CD4-positive, alpha-beta T cell treated with Interleukin-15 for 4 hours (primary cell): ENCODE measurements around the gene ADRA2C.

Experiments
- DNase-seq: peaks from one replicate; pipeline ENCODE4 v3.0.0-alpha.2; 2020; ENCODE audit warnings: low spot score

The ADRA2C gene

DNA sequence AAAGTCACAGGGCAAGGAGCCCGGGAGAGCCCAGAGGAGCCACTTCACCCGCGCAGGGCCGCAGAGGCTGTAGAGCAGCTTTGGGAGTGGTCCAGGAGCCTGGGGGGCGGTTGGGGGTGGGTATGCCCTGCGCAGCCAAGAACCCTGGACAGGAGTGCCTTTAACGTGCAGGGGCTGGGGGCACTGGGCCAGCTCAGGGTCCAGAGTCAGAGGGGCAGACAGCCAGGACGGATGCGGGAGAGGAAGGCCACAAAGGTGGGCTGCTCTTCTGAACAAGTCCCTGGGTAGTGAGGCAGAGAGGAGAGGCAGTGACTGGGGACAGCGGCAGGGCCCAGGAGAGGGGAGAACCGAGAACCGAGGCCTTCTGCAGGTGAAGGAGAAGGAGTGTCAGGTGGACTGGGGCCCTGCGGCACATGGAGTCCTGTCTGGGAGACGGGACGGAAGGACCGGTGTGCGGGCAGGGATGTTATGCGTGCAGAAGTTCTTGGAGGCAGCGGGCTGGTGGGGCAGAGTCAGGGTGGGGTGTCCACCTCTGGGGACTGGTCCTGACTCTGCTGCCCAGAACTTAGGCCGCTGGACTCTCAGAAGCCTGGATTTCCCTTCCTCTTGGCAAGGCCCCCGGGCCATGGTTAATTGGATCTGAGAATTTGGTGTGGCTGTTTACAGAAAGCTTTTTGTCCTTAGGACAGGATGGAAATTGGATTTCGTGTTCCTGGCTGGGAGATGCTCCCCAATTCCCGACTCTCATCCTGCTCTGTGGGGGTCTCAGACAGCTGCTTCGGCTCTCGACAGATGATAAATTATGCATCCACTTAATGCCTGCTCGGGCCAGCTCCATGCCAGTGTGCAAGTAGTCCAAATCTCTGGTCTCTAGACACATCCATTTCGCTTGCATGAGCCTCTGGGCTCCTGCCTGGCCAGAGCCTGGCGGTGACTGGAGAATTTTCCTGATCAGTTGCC, 31.9 kb downstream of the ADRA2C start:
- no peak for DNase-seq

DNA sequence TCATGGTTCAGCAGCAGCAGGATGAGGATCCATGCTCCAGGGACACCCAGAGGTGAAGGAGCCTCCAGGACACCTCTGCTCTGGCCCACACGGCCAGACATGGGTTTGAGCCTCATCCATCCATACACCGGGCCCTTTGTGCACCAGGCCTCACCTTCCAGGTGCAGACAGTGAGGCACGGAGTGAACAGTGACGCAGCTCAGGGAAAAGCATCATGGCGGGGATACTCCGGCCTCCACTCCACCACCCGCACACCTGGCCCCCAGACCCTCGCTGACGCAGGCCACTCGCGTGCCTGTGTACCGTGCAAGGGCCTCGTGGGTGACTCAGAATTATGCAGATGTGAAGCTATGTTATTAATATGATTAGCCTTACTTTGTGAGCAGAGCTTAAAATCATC, 33.3 kb downstream of the ADRA2C start:
- DNase-seq = no peak

GRCh38 chr4:3800351-3800750, 34.2 kb downstream of the ADRA2C start:
- no peak for DNase-seq

DNA sequence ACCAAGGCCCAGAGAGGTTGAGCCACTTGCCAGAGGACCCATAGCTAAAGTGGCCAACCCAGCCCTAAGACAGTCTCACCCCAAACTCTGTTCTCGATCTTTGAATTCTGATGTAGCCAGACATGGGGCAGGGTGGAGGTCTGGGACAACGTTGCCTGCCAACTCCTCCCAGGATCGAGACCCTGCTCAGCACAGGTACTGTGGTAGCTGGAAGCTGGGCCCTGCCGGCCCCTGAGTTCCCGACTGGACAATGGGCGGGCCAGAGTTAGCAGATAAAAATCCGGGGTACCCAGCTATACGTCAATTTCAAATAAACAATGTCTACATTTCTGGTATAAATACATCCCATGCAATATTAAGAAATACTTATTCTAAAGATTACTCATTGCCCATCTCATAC, 35.3 kb downstream of the ADRA2C start:
- DNase-seq = no peak

GRCh38 chr4:3801931-3802550, 35.9 kb downstream of the ADRA2C start:
- no peak for DNase-seq

- DNase-seq = no peak
Measured at GRCh38 chr4:3802571-3803474, 36.6 kb downstream of the ADRA2C start.

GRCh38 chr4:3803475-3803847, 37.3 kb downstream of the ADRA2C start:
- no peak for DNase-seq

- DNase-seq = no peak
Measured at GRCh38 chr4:3803946-3804345, 37.8 kb downstream of the ADRA2C start.

- no peak for DNase-seq
Measured at GRCh38 chr4:3805026-3805425, 38.8 kb downstream of the ADRA2C start.

- DNase-seq = no peak
Measured at GRCh38 chr4:3805731-3806130, 39.5 kb downstream of the ADRA2C start.

GRCh38 chr4:3807311-3807710, 41.1 kb downstream of the ADRA2C start:
- no peak for DNase-seq

- DNase-seq = no peak
Measured at GRCh38 chr4:3807822-3808496, 41.8 kb downstream of the ADRA2C start.

DNA sequence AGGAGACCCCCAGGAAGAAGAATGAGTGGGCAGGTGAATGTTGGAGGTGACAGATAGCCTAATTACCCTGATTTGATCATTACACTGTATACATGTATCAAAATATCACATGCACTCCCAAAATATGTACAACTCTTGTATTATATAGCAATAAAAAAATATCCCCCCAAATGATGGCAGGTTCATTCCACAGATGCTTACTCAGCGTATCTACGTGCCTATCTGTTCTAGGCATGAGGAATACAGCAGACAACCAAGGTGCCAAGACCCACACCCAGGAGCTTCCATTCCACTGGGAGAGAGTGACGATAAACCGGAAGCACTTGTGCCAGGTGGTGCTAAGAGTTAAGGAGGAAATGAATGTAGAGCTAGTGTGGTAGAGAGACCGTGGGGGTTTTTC, 42.4 kb downstream of the ADRA2C start:
- DNase-seq = no peak

DNA sequence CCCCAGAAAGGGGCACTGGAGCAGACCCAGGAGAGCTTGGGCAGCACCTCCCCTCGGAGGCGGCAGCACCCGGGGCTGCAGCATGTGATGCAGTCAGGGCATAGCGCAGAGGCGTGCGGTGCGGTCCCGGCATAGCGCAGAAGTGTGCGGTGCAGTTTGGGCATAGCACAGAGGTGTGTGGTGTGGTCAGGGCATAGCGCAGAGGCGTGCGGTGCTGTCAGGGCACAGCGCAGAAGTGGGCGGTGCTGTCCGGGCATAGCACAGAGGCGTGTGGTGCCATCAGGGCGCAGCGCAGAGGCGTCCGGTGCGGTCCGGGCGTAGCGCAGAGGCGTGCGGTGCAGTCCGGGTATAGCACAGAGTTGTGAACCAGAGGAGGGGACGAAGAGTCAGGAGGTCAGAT, 42.8 kb downstream of the ADRA2C start:
- DNase-seq = no peak

DNA sequence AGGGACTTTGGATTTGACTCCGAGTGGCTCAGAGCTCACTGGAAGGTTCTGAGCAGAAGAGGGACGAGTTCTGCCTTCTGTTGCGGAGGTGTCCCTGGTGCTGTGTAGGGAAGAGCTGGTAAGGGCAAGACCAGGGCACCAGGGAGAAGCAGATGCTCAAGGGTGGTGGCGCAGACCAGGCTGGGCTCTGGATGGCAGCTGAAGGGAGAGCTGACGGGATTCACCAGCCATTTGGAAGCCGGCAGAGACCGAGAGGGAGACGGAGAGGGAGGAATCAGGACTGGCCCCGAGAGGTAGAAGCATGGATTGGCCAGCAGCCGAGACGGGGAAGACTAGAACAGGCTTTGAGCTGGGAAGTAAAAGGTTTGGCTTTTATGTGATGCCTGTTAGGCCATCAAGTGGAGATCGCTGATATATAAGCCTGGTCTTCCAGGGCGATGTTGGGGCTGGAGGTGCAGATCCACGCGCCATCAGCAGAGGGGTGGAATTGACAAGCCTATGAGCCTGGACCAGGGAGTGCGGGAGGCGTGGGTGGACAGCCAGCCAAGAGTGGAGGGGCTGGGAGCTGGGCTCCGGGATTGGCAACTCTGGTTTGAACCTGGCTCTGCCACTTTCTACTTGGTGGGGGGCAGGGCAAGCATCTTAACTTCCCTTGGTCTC, 43.4 kb downstream of the ADRA2C start:
- DNase-seq = no peak

DNA sequence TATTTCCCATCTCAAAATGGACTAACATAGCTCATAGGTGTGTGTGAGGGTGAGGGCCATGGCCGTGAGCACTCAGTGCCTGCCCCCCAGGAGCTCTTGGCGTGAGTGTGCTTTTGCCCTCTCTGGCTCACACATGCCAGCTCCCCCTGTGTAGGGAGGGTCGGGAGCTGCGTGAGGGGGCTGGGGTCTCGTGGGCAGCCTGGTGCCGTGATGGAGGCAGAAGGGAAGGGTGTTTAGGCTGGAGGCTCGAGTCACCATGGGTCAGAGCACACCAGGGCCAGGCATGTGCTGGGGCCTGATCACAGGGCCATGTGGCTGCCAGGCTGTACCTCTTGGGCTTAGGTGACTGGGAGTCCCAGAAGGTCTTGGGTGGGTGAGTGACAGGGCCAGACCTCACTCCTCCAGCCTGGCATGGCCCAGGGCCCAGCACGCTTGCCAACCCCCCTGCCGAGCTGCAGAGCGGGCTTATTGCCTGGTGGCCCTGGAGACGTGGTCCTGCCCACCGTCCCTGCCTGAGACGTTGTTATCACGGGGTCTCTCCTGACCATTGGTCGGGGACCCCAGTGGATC, 44.0 kb downstream of the ADRA2C start:
- no peak for DNase-seq

- no peak for DNase-seq
Measured at GRCh38 chr4:3810796-3811485, 44.8 kb downstream of the ADRA2C start.

DNA sequence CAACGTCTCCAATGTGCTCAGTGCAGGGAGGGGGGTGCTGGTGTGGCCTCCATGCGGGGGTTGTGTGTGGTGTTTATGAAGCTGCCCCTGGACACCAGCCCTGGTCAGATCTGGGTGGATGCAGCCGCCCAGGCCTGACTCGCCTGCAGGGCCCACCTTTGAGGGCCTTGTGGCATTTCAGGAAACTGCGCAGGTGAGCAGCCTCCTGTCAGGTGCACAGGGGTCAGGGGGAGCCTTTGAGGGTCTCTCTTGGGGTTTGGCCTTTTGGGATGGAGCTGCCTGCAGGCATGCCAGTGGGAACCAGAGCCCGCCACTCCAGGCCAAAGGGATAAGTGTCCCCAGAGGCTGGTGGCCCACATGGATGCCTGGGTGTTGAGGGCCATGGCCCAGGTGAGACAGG, 45.4 kb downstream of the ADRA2C start:
- DNase-seq = no peak

DNA sequence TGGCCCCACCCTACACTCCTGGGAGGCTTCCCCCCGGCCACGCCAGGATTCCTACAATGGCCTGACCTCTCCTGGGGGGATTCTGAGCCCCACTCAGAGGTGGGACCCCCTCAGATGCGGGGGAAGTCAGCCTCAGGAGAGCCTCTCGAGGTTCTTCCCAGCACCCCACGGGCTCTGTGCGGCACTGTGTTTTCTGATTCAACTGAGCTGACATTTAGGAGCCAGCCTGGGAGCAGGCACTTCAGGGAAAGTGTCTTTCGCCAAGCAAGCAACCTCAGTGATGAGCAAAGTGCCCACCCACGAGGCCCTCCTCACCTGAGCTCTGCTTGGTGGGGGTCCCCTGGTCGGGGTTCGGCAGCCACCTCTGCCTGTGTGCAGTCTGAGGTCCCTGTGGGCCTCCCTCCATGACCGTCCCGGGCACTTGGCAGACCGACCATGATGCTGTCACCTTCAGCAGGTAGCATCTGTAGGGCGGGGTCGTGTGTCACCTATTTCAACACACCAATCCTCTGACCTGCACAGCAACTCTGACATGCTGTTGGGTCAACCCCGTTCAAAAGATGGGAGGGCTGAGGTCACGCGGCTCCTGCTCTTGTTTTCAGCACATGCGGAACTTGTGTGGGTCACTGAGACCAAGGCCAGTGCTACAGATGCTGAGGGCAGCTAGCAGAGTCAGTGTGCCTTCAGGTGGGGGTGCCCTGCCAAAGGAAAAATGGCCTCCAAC, 46.2 kb downstream of the ADRA2C start:
- DNase-seq = no peak
